HG02798 (cell line): ENCODE data around the gene MRM1.

Experiments
- ATAC-seq: cut with Tn5 transposase; IDR thresholded peaks from one replicate; pipeline ENCODE4 v1.9.1; 2021; ENCODE audit warnings: mild to moderate bottlenecking; ENCODE audit not compliant: unreplicated experiment, poor library complexity

Gene MRM1

DNA sequence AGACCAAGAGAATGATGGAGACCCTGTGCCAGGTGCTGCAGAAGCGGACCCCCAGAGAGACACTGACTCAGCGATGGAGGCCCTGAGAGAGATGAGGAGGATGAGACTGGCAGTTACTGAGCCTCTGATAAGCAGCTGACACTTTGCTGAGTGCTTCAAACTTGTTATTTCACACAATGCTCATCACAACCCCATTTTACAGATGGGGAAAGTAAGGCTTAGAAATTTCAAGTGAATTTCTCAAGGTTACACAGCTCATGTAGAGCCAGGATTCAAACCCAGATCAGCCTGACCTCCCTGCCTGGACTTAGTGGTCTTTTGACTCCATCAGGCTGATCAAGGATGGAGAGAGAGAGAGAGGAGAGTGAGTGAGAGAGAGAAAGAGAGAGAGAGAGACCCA, 27.2 kb downstream of the MRM1 start:
- ATAC-seq, result no peak

DNA sequence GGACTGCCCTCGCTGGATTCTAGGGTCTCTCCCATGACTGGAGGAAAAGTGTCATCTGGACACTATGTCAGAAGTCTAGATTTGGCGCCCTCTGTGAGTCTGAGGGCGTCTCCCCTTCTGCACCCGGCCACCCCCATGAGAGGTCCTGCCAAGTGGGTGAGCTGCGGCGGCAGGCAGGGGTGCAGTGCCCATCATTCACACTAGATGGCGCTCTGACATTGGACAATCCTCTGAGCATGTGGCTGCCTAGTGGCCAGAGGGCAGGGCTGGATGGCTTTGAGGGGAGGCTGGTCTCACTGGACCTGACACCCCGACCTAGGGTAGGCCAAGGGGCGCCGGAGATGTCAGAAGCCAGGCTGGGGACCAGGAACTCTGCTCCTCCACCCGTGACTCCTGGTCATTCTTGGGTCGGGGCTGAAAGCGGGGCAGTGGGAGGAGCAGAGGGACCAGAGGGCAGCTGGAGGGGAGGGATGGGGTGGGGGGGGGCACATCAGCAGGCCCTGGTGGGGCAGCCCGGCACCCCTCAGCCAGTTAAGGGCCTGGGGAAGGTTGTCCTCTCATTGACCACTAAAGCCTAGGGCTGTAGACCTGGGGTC, 28.0 kb downstream of the MRM1 start:
- no peak for ATAC-seq

DNA sequence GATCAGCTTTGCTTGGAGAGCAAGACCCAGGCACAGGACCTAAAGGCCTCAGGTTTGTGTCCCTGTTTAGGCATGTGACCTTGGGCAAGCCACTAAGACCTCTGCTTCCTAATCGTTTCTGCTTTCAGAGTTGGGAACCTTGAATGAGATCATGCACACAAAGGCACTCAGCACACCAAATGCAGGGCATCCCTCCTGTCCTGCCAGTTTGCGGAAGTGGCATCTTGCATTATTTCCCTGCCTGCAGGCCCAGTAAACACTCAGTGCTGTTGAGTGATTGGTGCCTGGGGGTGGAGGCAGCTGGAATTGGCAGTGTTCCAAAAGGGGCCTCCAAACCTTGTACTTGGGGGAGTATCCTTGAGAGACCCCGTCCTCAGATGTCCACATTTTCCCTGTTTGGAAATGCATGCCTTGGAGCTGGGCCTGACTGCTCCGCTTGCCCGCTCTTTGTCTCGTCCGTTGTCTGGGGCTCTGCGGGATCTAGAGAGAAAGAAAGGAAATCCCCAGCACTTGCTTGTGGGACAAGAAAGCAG, 28.7 kb downstream of the MRM1 start:
- no peak for ATAC-seq

DNA sequence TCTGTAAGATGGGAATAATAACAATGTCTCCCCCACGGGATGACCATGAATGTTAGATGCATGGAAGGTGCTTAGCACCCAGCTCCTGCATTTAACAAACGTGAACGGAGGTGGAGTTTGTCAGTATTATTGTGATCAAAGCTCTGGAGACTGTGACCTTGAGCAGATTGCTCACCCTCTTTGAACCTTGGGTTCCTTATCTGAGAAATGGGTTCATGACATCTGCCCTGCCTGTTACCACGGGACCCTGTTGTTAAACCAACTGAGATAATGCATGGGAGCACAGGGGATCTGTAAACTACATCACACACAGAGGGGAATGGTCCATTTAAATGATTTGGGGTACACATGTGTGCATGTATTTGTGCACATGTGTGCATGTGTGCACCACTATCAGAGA, 29.6 kb downstream of the MRM1 start:
- ATAC-seq, result no peak

DNA sequence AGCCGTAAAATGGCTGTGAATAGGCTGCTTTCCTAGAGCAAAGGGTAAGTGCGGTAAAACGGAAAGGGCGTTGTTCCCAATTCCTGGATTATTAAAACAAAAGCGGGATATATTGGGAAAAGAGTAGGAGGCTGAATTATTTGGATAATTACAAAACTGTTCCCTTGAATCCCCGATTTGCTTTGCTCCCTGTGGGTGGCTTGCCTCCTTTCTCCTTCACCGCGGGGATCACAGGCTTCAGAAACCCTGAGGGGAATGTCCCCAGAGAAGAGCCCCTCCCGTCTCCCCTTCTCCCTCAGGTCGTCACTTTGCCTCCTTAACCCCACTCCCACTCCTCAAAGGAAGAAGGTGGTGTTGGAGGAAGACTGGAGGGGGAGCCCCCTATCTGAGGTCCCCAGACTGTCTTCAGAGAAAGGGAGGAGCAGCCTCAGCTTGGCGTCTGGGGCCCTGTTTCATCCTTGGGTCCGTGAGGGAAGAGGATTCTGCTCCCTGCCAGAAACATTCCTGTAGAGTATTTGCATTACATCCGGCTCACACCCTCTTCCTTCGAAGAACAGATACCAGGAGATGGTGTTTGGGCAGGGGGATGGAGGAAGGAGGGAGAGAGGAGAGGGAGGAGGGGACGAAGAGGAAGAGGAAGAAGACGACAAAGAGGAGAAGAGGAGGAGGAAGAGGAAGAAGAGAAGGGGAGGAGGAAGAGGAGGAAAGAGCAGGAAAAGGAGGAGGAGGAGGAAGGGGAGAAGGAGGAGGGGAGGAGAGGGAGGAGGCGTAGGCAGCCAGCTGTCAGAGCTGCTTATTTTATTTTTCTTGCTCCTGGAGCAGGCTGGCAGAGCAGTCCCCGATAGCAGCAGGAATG, 31.8 kb downstream of the MRM1 start:
- no peak for ATAC-seq

DNA sequence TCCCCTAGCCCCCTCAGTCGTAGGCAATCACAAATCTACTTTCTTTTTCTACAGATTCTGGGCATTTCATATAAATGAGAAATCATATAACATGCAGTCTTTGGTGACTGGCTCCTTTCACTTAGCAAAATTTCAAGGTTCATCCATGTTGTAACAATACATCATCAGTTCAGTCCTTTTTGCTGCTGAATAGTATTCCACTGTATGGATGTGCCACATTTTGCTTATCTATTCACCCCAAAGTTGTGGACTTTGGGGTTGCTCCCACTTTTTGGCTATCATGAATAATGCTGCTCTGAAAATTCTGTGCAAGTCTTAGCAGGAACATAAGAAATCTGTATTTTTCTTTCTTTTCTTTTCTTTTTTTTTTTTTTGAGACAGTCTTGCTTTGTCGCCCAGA, 39.0 kb downstream of the MRM1 start:
- ATAC-seq, result no peak

DNA sequence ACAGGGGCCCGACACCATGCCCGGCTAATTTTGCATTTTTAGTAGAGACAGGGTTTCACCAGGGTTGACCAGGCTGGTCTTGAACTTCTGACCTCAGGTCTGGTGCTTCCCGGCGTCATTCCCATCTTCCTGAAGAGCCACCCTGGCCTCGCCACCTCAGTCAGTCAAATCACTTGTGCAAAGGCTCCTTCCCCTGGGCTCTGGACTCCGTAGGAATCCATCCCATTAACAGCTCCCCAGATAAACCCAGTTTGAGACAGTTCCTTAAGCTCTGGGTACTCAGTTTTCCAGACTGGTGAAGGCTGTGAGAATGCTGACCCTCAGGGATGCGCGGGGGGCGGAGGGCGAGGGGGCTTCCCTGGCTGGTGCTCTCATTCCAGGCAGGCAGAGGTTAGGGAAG, 39.5 kb downstream of the MRM1 start:
- no peak for ATAC-seq

DNA sequence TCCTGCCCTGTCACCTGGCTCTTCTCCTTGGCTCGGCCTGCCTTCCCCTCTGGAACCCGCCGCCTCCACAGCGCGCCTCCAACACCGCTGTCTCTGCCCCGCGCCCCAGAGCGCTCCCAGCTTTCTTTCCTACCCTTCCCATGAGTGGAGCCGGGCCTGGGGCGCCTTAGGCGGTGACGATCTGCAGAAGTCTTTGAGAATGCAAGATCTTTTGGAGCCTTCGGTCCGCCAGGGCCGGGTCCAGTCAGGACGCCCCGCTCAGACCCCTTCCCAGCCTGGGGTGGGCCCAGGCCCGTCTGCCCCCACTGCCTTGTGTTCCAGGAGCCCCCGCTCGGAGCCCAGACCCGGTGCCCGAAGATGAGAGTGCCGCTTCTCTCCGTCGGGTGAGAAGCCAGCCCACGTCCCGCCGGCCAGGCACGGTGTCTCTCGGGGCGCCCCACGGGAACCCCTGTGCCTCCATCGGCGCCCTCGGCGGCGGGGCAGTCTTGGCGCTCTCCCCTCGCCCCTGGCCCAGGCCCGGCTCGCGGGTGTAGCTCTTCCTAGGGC, 40.0 kb downstream of the MRM1 start:
- no peak for ATAC-seq

DNA sequence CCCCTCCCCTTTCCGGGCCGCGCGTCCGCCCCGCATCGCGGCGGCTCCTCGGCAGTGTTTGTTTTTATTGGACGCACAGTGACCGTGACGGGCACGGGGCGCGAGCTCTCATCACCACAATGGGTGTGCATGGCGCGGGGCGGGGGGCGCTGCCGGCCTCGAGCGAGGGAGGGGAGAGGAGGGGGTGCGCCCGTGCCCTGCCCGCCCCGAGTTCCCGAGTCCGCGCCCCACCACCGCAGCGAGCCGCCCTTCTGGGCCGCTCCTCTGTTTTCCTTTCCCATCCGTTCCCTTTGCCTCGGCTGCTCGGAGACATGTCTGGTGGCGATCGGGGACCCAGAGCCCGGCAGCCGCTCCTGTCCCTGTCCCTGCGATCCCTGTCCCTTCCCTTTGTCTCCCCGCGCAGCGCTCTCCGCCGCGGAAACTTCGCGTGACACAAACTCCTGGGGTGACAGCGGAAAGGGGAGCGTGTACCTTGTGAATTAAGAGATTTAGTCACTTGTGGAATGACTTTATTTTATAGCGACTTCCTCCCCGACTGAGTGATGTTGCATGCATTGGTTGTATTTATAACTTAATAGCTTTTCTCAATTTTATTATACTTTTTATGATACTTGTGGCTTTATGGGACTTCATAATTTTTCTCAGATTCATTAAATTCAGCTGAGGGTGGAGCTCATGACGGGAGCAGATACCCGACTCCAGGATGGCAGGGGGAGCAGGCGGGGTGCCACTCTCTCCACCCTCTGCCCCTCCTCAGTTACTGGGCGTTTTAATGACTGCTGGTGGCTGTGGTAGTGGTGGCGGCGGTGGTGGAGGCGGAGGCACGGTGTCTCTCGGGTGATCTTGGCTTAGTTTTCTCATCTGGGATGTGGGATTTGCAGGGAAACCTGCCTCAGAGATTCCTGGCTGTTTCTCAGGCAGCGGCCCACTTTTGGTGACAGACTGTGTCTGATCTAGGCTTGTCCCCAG, 40.8 kb downstream of the MRM1 start:
- ATAC-seq, result no peak

DNA sequence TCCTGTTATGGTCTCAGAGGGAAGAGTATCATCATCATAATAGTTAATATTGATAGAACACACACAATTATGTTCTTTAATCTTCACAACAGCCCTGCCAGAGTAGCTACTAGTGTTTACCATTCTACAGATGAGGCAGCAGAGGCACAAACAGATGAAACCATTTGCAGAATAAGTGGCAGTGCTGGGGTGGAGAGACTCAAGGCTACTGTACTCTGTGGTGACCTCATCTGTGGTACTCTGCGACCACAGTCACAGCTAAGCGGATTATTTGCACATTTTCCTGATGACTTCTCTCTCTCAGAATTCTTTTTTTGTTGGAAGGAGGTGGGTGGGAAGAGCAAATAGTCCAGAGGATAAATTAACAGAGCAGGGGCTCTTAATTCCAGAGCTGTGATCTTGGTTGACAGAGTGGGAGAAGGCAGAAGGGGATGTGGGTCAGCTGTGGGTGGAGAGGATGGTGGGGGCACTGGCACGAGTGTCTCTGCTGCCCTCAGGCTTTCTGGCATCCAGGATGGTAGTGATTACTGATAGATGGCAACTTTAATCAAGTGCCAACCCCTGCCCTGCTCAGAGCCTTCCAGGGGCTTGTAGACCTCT, 41.8 kb downstream of the MRM1 start:
- no peak for ATAC-seq

DNA sequence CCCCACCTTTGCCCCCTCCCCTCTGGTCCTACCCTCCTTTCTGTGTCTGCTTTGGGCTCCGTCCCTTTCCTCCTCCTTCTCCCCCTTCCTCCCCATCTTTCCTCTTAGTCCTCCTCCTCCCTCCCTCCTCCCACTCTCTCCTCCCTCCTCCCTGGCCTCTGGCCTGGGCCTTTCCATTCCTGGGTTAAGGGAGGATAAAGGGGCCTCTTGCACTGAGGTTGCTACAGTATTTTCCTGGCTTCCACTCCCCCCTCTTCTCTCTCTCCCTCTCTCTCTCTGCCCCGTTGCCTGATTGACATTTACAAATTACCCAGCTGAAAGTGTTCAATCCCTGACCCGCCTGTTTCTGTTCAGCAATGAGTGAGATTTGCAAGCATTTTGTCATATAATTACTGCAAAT, 44.0 kb downstream of the MRM1 start:
- no peak for ATAC-seq

DNA sequence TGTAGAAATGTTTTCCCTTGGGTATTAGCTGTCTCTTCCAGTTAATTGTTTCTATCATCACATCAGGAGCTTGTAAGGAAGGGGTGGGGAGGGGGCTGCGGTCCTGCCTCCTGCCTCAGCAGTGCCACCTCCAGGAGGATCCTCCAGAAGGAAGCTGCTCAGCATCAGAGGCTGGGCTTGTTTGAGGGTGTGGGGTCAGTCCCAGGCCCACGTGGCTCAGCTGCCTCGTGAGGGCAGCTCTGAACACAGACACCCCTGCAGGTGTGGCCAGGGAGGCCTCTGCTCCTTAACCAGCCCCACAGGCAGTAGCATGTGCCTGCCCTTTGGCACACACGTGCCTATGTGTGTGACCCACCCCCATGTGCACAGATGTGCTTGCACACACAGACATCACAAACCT, 46.3 kb downstream of the MRM1 start:
- ATAC-seq, result no peak

DNA sequence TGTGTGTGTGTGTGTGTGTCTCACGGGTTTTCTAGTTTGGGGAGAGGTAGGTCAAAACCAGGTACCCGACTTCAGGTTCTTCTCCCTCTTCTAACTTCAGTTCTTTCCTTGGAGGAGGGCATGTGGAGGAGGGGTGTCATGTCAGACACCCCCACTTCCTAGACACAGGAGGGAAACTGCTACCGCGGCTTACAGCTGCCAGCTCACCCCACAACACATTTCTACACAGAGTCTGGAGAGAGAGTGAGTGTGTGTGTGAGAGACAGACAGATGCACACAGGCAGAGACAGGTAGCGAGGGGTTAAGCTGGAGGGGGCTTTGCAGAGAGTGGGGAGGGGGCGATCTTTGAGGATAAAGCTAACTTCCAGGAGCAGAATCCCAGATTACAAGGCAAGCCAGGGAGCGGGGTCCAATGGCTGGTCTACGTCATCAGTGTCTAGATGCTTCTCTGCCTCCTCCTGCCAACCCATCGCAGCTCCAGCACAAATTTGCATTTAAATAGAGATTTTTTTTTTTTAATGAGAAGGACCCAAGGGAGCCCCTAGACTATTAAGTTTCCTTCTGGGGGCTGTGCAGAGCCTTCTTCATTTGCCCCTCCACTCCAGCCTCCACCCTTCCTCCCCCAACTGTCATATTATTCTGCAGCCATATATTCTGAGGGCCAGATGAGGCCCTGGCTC, 48.9 kb downstream of the MRM1 start:
- ATAC-seq, result no peak

DNA sequence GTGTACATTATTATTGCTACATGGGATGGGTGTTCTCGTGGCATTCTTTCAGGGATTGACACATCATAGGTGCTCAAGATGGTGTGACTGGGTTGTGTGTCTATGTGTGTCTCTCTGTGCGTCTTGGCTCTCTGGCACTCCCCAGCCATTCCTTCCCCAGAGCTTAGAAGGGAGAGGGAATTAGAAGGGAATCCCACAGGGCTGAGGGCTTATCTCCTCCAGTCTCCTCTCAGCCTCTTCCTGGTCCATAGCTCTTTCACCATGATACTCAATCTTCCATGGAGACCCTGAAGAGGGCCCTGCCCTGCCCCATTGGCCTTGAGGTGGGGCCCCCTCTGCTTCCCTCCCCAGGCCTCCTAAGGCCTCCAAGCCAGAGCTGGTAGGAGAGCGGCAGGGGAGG, 52.0 kb downstream of the MRM1 start:
- ATAC-seq, result no peak

DNA sequence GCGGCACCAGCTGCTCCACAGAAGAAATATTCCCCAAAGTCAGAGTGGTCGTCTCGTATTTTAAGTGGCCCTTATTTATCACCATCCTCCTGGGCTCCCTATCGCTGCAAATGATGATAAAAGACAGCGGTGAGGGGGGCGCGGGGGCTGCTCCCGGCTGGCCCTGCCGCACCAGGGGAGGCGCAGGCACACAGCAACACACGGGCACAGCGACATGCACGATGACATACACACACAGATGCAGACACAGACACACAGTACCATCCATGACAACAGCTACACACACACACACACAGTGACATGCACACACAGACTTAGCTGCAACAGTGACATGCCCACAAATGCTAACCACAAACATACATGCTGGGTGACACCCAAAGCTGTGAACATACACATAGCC, 52.5 kb downstream of the MRM1 start:
- no peak for ATAC-seq

DNA sequence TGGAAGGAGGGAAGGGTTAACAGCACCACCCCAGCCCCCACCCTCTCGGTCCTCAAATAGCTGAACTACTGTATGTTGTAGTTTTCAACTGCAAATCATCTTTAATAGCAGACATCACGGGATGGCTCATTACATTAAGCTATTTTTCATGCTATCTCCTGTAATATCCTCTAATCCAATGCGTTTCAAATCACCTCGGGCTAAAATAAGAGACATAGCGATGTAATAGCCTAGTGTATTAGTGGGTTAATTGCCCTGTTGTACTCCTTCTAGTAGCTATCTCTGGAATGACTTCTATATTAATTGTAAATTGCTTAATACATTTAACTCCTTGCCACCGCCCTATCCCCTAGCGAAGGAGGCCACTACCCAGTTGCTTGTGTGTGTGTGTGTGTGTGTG, 54.3 kb downstream of the MRM1 start:
- no peak for ATAC-seq

DNA sequence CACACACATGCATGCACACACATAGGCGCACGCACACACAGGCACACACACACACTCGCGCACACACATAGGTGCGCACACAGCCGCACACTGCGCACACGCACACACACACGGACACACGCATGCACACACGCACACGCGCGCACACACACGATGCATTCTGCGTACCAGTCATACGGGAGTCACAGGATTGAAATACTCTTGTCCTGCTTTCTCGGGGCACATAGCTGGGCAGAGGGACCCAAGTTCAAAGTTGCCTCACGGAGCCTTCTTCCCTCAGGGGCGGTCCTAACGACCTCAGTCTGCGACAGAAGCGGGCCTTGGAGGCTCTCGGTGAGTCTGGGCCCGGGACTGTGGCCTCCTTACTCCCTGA, 56.0 kb downstream of the MRM1 start:
- no peak for ATAC-seq

DNA sequence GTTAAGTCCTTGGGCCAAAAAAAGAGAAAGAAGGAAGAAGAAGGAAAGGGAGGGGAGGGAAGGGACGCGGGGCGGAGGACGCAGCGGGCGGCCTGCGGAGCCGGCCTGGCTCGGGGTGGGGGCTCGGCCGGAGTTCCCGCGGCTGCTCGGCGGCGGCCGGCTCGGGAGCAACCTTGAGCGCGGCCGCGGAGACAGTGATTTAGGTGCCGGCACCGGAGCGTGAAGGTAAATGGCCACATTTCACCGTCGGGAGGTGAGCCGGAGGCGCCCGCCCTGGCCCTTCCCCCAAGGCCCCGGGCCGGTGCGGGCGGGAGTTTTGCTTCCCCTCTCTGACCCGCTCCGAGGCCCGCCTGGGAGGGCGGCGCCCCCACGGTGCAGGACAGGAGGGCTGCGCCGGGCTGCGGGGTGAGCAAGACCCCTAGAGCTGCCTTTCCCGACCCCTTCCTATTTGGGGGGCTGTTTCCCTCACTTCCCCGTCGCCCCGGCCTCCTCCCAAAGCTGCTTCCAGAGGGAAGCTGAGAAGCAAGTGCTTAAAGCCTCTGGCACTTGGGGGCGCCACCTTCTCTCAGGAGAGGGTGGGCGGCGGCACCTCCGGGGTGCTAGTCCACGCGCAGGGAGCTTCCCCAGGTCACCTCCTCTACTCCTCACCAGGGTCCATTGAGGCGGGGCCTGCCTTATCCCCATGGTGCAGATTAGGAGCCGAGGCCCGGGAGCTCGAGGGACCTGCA, 56.5 kb downstream of the MRM1 start:
- ATAC-seq, result no peak
